ENCODE measurements around the gene CRTC2.
A peak's percentile ranks its signal among the peaks of the same experiment; 100 is the strongest.
"Not testable (repeated sequence)": the region's sequence is repeated elsewhere in the genome, so short reads cannot be mapped to it uniquely, and the experiment has no call there.

CRTC2 gene, protein sequence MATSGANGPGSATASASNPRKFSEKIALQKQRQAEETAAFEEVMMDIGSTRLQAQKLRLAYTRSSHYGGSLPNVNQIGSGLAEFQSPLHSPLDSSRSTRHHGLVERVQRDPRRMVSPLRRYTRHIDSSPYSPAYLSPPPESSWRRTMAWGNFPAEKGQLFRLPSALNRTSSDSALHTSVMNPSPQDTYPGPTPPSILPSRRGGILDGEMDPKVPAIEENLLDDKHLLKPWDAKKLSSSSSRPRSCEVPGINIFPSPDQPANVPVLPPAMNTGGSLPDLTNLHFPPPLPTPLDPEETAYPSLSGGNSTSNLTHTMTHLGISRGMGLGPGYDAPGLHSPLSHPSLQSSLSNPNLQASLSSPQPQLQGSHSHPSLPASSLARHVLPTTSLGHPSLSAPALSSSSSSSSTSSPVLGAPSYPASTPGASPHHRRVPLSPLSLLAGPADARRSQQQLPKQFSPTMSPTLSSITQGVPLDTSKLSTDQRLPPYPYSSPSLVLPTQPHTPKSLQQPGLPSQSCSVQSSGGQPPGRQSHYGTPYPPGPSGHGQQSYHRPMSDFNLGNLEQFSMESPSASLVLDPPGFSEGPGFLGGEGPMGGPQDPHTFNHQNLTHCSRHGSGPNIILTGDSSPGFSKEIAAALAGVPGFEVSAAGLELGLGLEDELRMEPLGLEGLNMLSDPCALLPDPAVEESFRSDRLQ

DNA sequence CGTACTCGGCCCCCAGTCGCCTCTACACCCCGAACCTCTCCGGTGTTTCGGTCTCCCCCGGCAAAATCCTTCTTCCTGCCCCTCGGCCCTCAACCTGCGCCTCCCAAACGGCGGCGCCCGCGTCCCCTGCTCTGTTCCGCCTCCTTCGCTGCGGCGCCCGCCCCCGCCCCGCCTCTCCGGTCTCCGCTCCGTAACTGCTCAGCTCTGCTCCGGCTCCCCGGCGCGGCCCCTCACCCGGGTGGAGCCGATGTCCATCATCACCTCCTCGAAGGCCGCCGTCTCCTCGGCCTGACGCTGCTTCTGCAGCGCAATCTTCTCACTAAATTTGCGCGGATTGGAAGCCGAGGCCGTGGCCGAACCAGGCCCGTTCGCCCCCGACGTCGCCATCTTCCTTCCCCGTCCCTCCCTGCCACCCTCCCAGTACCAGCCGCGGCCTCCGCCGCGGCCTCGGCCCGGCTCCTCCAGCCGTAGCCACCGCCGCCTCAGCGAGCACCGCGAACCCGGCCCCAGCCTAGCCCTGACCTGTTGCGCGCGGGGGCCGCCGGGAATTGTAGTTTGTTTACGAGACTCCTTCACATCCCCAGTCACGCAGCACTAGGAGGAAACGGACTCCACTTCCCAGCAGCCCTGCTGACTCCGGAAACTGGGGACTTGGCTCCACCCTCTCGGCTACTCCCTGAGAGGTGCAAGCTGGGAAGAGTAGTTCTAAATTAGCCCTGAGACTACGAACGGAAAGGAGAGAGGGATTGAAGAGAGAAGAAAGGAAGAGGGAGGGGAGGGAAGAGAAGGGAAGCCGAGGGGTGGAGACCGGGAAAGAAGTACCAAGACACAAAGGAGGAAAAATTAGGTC is at the start of gene CRTC2:
TSS of gene CRTC2 (minus strand) at position 502 of the 850 bp plus-strand sequence. CDS start at position 387, 115 bp downstream.
- peak; percentile 94 for DNase-seq (ENCODE audit: low read depth)

DNA sequence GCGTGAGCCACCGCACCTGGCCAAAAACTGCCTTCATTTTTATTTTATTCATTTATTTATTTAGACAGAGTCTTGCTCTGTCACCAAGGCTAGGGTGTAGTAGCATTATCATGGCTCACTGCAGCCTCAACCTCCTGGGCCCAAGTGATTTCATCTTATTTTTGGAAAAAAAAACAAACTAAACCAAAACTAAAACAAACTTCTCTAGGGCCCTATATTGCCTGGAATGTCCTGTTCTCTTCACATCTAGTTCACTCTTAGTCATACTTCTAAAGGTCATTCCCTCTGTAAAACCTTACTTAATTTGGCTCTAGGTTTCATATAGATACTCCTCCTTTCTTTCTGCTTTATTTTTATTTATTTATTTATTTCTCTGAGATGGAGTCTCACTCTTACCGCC is 47.7 kb upstream of the CRTC2 start:
- no peak for DNase-seq (ENCODE audit: low read depth)

DNA sequence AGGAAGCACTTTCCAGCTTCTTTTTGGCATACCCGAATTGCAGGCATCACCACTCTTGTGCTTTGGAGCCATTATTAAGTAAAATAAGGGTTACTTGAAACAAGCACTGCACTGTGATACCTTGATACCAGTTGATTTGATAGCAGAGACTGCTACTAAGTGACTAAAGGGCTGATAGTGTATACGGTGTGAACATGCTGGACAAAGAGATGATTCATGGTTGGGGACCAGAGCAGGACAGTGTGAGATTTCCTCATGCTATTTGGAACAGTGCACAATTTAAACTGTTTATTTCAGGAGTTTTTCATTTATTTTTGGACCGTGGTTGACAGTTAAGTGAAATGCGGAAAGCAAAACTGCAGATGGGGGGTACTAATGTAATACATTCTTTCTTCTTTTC is 42.0 kb upstream of the CRTC2 start:
- no peak for DNase-seq (ENCODE audit: low read depth)

DNA sequence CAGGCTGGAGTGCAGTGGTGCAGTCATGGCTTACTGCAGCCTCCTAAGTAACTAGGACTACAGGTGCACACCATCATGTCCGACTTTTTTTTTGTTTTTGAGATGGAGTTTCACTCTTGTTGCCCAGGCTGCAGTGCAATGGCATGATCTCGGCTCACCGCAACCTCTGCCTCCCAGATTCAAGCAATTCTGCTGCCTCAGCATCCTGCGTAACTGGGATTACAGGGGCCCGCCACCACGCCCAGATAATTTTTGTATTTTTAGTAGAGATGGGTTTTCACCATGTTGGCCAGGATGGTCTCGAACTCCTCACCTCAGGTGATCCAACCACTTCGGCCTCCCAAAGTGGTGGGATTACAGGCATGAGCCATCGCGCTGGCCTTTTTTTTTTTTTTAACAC is 38.5 kb upstream of the CRTC2 start:
- not testable (repeated sequence) for DNase-seq (ENCODE audit: low read depth)

DNA sequence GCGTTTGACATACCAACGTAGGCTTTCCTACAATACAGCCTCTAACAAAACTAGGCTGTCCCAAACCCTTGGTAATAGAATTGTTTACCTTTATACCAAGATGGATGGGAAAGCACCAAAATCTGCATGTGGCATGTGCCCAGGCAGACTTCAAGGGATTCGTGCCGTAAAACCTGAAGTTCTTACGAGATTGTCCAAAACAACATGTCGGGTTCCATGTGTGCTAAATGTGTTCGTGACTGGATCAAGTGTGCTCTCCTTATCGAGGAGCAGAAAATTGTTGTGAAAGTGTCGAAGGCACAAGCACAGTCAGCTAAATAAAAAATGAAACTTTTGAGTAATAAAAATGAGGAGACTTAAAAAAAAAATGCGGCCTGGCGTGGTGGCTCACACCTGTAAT is 37.2 kb upstream of the CRTC2 start:
- DNase-seq (ENCODE audit: low read depth): no peak

DNA sequence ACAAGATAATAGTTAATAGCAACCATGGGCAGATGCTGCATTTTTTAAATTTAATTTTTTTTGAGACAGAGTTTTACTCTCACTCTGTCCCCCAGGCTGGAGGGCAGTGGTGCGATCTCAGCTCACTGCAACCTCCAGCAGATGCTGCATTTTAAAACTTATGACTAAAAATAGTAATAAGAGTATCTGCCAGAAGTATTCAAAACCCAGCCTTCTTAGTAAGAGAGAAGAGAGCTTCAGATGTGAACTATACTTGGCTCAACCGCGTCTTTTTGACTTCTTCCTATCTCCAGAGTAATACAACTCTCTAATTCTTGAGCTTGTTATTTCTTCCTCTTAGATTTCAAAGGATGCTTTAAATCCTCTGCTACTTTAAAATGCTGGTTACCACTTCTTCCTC is 36.8 kb upstream of the CRTC2 start:
- no peak for DNase-seq (ENCODE audit: low read depth)

DNA sequence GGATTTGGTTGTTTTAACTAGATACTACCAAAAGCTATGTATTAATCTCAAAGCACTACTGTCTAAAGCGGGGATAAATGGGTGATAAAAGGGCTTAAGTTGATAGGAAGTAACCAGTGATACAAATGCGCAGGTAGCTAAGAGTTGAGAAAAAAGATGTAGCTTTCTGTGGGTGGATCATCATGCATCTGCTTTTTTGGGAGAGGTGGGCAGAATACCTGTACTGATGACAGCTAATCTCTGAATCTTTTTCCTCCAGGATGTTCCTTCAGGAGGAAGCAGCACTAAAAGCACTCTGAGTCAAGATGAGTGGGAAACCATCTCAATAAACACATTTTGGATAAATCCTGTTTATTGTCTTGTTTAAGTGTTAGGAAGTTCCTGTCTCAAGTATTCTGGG is 33.4 kb upstream of the CRTC2 start:
- DNase-seq (ENCODE audit: low read depth): no peak

DNA sequence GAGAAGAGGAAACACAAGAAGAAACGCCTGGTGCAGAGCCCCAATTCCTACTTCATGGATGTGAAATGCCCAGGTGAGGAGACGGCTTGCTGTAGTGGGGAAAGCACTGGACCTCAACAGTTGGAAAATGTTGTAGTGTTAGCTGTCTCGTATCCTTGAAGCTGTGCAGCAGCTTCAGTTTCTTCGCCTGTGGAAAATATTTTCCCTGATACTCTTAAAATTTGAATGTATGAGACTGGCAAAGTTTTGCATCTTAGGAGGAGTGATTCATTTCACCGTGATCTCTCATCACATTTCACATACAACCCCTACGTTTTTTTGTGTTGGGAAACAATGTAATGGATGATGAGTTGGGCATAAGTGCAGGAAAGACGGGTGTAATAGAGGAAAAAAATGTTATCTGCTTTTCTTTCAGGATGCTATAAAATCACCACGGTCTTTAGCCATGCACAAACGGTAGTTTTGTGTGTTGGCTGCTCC is 32.8 kb upstream of the CRTC2 start:
- no peak for DNase-seq (ENCODE audit: low read depth)

DNA sequence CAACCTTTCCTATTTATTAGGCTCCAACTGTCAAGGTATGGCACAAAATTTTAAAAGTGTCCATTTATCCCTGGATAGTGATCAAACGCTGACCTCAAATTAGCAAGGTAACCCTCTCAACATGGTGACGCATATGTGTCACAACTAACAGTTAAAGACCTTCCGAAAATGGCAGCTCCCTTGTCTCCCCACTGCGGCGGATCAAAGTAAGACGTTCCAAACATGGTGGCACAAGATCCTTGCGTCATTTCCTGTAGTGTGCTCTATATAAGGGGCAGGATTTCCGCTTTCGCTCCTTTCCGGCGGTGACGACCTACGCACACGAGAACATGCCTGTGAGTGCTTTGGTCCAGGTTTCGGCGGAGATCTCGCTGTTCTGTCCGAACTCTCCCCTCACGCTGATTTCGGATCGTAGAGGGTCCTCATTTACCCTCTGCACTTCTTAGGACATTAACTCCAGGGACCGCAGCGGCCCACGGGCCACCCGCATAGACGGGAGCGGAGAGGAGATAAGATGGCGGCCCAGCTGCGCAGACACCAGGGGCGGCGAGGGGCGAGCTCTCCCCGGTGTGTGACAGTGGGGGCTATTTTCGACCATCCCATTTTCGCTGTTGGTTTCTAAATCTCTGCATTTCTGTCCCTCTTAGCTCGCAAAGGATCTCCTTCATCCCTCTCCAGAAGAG is 32.2 kb upstream of the CRTC2 start, which contains the start of gene RPS27:
TSS of gene RPS27 (plus strand) at position 295 of the 683 bp plus-strand sequence. CDS start at position 330, 35 bp downstream.
- peak; percentile 79 for DNase-seq (ENCODE audit: low read depth)

DNA sequence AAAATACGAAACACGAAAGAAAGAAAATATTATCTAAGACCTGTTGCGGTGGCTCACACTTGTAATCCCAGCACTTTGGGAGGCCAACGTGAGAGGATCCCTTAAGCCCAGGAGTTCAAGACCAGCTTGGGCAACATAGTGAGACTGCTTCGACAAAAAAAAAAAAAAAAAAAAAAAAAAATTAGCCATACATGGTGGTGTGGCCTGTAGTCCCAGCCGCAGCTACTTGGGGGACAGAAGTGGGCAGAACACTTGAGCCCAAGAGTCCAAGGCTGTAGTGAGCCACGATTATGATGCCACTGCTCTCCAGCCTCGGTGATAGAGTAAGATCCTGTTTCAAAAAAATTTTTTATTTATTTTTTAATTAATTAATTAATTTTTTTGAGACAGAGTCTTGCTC is 29.2 kb upstream of the CRTC2 start:
- no peak for DNase-seq (ENCODE audit: low read depth)

DNA sequence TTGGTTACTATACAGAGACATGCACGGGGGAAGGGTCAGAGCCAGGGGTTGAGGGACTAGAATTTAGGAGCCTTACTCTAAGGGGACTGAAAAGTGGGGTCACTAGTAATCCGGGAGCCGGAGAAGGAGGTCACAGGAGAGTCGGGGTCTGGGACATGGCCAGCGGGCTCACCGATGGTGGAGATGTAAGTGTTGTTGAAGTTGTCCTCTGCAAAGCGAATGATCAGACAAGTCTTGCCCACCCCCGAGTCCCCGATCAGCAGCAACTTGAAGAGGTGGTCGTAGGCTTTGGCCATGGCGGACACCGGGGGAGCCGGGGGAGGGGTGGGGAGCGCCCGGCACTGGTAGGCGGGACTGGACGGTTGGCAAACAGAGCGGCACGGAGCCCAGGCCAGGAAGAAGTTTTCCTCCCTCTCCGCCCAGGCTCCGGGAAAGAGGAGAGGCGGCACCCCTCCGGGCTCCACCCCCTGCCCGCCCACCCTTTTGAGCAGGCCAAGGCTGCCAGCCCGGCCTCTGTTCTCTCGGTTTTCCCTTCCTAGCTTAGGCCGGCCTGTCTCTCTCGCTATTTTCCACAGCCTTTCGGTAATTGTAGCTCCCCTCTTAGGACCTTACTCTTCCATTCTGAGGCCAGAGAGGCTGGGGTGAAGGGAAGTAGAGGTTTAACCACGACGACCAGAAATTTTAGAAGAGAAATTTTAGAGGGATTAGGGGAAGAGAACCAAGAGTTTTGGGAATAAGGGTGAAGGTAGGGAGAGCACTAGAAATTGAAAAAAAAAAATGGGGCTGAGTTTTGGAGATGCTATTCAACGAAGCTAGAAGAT is 27.7 kb upstream of the CRTC2 start, which contains the start of gene RAB13:
TSS of gene RAB13 (minus strand) at position 399 of the 821 bp plus-strand sequence. CDS start at position 296, 103 bp downstream.
- no peak for DNase-seq (ENCODE audit: low read depth)

DNA sequence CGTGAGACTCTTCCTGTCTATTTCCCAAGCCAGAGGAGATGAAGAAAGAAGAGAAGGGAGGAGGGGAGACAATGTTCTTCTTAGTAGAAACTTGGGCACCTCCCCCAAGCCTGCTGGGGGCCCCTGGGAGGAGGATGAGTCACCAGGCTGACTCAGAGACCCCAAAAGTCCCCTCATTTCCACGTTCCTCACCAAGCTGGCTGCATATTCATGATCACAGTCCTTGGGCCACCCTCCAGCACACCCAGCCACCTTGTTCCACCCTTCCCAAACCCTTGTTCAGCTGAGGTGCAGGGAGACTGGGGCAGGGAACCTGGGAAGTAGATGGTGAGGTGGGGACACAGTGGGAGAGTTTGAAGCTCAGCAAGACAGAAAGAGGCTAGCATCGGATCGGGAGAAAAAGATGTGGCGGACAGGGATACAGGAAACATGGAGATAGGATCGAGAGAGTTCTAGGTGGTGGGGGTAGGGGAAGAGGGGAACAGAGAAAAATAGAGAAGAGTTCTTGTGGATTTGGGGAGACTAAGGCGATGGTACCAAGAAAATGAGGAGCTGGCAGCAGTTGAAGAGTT is 27.0 kb upstream of the CRTC2 start:
- peak; percentile 45 for DNase-seq (ENCODE audit: low read depth)

DNA sequence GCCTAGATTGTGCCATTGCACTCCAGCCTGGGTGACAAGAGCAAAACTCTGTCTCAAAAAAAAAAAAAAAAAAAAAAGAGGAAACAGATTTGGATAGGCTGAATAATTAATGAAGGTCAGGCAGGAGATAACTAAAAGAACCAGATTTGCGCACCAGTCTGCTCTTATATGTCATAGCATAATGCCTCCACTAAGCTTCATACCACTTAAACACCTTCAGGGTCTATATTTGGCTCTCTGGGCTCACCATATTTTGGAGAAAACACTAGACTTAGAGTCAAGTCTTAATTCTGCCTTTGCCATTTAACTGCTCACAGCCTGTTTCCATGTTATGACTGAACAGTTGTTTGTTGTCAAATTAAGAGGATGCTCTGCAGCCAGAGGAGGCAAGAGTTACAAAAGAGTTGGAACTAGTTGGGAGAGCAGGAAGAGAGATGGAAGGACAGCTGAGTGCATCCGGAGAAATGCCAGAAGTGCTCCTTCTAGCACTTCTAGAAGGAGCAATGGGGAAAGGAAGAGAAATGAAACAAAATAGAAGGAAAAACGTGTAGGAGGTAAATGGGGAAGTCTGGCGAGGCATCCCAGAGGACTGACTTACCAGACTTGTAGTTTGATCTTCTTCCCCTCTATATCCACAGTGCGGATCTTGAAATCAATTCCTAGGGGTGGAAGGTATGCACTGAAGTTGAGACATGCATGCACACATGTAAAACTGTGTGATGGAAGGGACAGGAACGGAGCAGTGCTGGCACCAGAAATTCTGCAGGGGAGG is 25.9 kb upstream of the CRTC2 start:
- no peak for DNase-seq (ENCODE audit: low read depth)

DNA sequence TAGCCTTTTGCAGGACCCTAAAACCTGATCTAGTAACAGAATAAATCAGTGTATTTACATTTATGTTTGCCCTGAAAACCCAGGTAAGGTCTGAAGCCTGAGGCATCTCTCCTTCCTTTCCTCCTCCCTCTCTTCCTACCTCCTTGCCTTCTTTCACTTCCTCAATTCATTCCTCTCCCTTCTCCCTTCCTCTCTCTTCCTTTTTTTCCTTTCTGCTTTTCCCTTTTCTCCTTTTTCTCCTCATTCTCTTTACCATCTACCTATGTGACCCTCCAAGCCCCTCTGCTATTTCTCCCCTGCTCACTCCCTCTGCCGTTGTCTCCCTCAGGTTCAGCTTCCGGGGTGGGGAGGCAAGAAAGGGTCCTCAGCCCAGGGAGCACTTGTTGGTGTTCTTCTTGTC is 23.3 kb upstream of the CRTC2 start:
- DNase-seq (ENCODE audit: low read depth): not testable (repeated sequence)

DNA sequence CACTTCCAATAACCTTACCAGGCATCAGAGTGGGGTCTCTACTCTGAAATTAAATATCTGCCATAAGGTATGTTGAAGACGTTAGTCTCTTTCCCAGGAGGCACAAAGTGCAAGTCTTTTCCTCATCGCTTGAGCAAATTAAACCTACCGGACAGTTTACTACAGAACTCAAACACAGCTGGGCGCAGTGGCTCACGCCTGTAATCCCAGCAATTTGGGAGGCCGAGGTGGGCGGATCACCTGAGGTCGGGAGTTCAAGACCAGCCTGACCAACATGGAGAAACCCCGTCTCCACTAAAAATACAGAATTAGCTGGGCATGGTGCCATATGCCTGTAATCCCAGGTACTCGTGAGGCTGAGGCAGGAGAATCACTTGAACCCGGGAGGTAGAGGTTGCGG is 20.7 kb upstream of the CRTC2 start:
- DNase-seq (ENCODE audit: low read depth): not testable (repeated sequence)

DNA sequence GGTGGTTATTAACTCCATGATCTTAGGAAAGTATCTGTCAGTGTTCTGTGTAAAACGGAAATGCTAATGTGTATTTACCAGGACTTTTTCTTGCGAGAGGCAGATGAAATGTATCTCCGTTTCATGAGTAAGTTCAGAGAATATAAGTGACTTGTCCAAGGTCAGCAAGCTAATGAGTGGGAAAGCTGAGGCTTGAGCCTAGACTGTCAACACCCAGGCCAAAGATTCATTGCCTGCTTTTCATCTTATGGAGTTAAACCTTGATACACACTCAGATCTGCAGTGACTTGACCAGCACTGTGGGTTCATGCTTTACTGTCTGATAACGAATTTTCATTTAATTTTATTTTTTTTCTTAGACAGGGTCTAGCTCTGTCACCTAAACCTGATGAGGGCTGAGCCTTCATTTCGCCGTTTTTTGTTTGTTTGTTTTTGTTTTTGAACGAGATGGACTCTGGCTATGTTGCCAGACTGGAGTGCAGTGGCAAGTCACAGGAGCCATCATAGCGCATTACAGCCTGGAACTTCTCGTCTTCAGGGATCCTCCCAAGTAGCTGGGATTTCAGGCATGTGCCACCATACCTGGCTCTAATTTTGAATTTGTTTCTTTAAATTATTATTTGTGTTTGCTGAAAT is 20.0 kb upstream of the CRTC2 start:
- DNase-seq (ENCODE audit: low read depth): no peak

DNA sequence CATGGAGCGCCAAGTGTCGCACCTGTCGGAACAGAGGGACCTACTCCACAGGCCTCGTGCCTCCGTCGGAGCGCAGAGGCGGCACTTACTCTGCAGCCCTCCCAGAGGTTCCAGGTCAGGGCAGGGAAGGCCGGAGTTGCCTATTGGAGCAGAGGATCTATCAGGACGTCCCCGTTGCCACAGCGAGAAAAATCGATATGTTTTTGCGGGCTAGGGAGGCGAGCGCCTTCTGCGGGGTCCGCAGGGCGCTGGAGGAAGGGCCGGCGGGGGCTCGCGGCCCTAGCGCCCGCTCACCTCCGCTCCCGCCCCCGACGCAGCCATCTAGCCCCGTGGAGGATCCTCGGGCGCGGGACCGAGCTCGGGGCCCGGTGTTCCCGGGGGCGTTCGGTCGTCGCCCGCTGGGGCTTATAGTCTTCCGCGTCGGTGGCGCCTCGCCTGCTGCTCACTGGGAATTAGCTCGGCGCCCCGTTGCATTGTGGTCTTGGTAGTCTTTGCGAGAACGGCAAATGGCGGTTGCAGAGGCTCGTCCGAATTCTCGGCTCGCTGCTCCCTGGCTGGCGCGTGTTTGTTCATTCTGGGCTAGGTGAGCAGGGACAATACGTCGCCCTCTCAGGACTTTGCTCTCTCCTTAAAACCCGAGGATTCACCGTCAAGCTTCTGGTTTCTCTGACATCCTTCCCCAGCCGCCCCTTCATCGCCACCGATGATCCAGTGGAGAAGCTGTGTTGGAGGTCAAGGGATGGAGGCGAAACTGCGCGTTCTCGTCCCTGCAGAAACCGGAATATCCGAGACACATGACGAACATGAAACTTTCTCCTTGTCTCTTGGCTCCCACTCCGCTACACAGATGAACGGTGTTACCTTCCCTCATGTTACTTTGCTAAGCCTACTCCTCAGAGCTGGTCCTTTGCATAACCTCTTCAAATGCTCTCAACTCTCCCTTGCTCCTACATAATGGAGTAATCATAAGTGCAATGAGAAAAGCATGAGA is 19.1 kb upstream of the CRTC2 start, which contains the start of gene JTB:
TSS of gene JTB (minus strand) at position 425 of the 991 bp plus-strand sequence. CDS start at position 3, 422 bp downstream.
- peak; percentile 82 for DNase-seq (ENCODE audit: low read depth)
